DND-41 (cell line): ENCODE data around the gene ATP13A3.

Source experiments
- ATAC-seq: fragments of 200-7000 bp; cut with Tn5 transposase; 3 replicates; pipeline ENCODE4 v1.9.1; 2021; ENCODE audit warnings: low read depth; ENCODE audit not compliant: insufficient read depth
- DNase-seq: peaks from one replicate; pipeline ENCODE4 v3.0.0-alpha.2; 2020
- H2AFZ ChIP-seq: 2 replicates; pipeline ENCODE4 v1.6.0; 2012; ENCODE audit warnings: low read depth, low read length
- H3K27ac ChIP-seq: 2 replicates; pipeline ENCODE4 v1.5.1; 2012; ENCODE audit warnings: low read length, inconsistent platforms
- H3K27me3 ChIP-seq: fragments of 200-600 bp; sonication (generic); 2 replicates; pipeline ENCODE4 v1.6.0; 2012; ENCODE audit warnings: low read length, mild to moderate bottlenecking, inconsistent platforms; ENCODE audit not compliant: insufficient read depth, poor library complexity
- H3K36me3 ChIP-seq: 2 replicates; pipeline ENCODE4 v1.5.1; 2012; ENCODE audit warnings: low read length, inconsistent platforms; ENCODE audit not compliant: insufficient read depth
- H3K4me1 ChIP-seq: 2 replicates; pipeline ENCODE4 v1.5.1; 2012; ENCODE audit warnings: mild to moderate bottlenecking, low read length; ENCODE audit not compliant: insufficient read depth
- H3K4me2 ChIP-seq: 2 replicates; pipeline ENCODE4 v1.6.0; 2012; ENCODE audit warnings: mild to moderate bottlenecking, moderate library complexity, low read length, inconsistent platforms; ENCODE audit not compliant: insufficient read depth
- H3K4me3 ChIP-seq, 2 experiments: fragments of 200-600 bp in 1 of 2; shearing (Covaris generic) in 1 of 2; 2 replicates each; pipeline ENCODE4 v1.5.1; 2012 to 2016; ENCODE audit warnings: inconsistent platforms in 2 of 2, low read length in 2 of 2, mild to moderate bottlenecking in 2 of 2, low read depth in 1 of 2, moderate library complexity in 1 of 2
- H3K79me2 ChIP-seq: 2 replicates; pipeline ENCODE4 v1.6.0; 2012; ENCODE audit warnings: low read length, inconsistent platforms; ENCODE audit not compliant: insufficient read depth
- H3K9ac ChIP-seq: 2 replicates; pipeline ENCODE4 v1.6.0; 2012; ENCODE audit warnings: low read depth, mild to moderate bottlenecking, inconsistent platforms, low read length, moderate library complexity
- H3K9me3 ChIP-seq: 2 replicates; pipeline ENCODE4 v1.5.1; 2012; ENCODE audit warnings: low read length, moderate library complexity, mild to moderate bottlenecking, inconsistent platforms; ENCODE audit not compliant: insufficient read depth, severe bottlenecking
- H4K20me1 ChIP-seq: 2 replicates; pipeline ENCODE4 v1.6.0; 2012; ENCODE audit warnings: low read length; ENCODE audit not compliant: insufficient read depth
- CTCF ChIP-seq: IDR thresholded peaks from 2 replicates; pipeline ENCODE4 v1.5.1; 2012; ENCODE audit warnings: borderline replicate concordance, low read length, moderate library complexity, mild to moderate bottlenecking; ENCODE audit not compliant: poor library complexity, severe bottlenecking; ENCODE audit errors: extremely low read depth
- EZH2 ChIP-seq: IDR thresholded peaks from 3 replicates; pipeline ENCODE4 v1.6.1; 2012; ENCODE audit warnings: borderline replicate concordance, low read depth, mild to moderate bottlenecking, moderate library complexity, low read length, inconsistent platforms; ENCODE audit not compliant: severe bottlenecking

Gene ATP13A3

GRCh38 chr3:194357681-194358080 is 129.1 kb downstream of the ATP13A3 start:
- Histone ChIP-seq H3K9ac (no peak overlapping the region), H3K27me3 (no peaks in the 10 kb centered on the region), H3K36me3 (no peaks in the 10 kb centered on the region), H3K4me3 (no peak overlapping the region), H3K4me2 (no peak overlapping the region), H4K20me1 (no peaks in the 10 kb centered on the region), H3K9me3 (no peaks in the 10 kb centered on the region), H3K27ac (no peak overlapping the region), H3K4me1 (peaks cover 25% of the 10 kb centered on the region), H2AFZ (no peak overlapping the region), H3K79me2 (no peaks in the 10 kb centered on the region)
- ATAC-seq (no peak), DNase-seq (no peak)
- TF ChIP-seq CTCF (no peak), EZH2 (no peak)

- DNase-seq (peak; percentile 51), ATAC-seq (peak; percentile 69)
- Histone ChIP-seq H3K9me3 (no peaks in the 10 kb centered on the region), H4K20me1 (no peaks in the 10 kb centered on the region), H3K4me2 (no peak overlapping the region), H3K27me3 (no peaks in the 10 kb centered on the region), H3K79me2 (no peaks in the 10 kb centered on the region), H3K36me3 (no peaks in the 10 kb centered on the region), H3K9ac (no peak overlapping the region), H3K27ac (peak overlapping the region; percentile 35; the same call in 1 of the 2 replicates), H3K4me3 (no peak overlapping the region), H2AFZ (no peak overlapping the region), H3K4me1 (peaks cover 25% of the 10 kb centered on the region)
- TF ChIP-seq CTCF, result no peak
- TF ChIP-seq EZH2, result no peak
These were observed 131.4 kb downstream of the ATP13A3 start for GRCh38 chr3:194355379-194355778.

- DNase-seq (no peak), ATAC-seq (no peak)
- Histone ChIP-seq H4K20me1 (no peaks in the 10 kb centered on the region), H3K4me3 (no peak overlapping the region), H3K9me3 (no peaks in the 10 kb centered on the region), H3K27me3 (no peaks in the 10 kb centered on the region), H3K36me3 (no peaks in the 10 kb centered on the region), H3K9ac (no peak overlapping the region), H2AFZ (no peak overlapping the region), H3K4me2 (no peak overlapping the region), H3K4me1 (peaks cover 25% of the 10 kb centered on the region), H3K79me2 (no peaks in the 10 kb centered on the region), H3K27ac (peak overlapping the region; percentile 24; the same call in 1 of the 2 replicates)
- no peak for TF ChIP-seq CTCF
- TF ChIP-seq EZH2, result no peak
These were observed 132.5 kb downstream of the ATP13A3 start for GRCh38 chr3:194354315-194354714.
